Measurements from ENCODE around the gene DOC2B. TPM values are rescaled to one million over a fixed set of nuclear protein-coding genes. Genes with fewer than 3 reads are reported as not detected.

Gene DOC2B
- total RNA-seq, 1 experiment from 2014 or later = 2.7 TPM

DNA sequence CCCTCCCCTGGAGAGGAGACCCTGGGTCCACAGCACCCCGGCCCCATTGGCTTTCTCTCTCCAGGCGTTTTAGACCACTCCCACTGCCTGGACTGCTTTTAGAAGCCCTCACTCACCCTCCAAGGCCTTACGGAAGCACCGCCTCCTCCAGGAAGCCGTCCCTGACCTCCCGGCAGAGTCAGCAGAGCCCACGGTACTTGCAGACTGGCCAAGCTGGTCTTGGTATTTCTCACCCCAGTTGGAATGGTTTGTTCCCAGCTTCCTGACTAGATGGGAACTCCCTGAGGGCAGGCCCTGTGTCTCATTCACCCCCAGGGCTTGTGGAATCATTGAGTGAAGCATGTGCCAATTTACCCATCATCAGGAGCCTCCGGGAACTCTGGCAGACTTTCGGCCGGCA, 34.9 kb downstream of the DOC2B start:
- POLR2A ChIA-PET = no interaction called here
- Mint-ChIP-seq H3K4me1 (no peaks in the 10 kb centered on the region), H3K9me3 (no peaks in the 10 kb centered on the region), H3K27ac (no peak overlapping the region), H3K4me3 (no peak overlapping the region), H3K27me3 (ENCODE audit: low read depth) (no peaks in the 10 kb centered on the region), H3K36me3 (no peaks in the 10 kb centered on the region)
- no peak for DNase-seq (ENCODE audit: low spot score)
- ATAC-seq = no peak
- TF ChIP-seq CREM (CRISPR knock-in tag; IDR thresholded peaks at IDR 0.05) (no peak), JAZF1 (CRISPR knock-in tag; IDR thresholded peaks at IDR 0.05) (no peak), FOXJ3 (CRISPR knock-in tag; IDR thresholded peaks at IDR 0.05; ENCODE audit: borderline replicate concordance) (no peak), ZNF423 (CRISPR knock-in tag; IDR thresholded peaks at IDR 0.05) (no peak), ATF1 (CRISPR knock-in tag; IDR thresholded peaks at IDR 0.05) (no peak), ZNF396 (CRISPR knock-in tag; IDR thresholded peaks at IDR 0.05; ENCODE audit: borderline replicate concordance) (no peak), ESRRA (CRISPR knock-in tag; IDR thresholded peaks at IDR 0.05; ENCODE audit: borderline replicate concordance) (no peak), NFE2L1 (CRISPR knock-in tag; IDR thresholded peaks at IDR 0.05) (no peak)
- TF ChIP-seq, protein P1, sequence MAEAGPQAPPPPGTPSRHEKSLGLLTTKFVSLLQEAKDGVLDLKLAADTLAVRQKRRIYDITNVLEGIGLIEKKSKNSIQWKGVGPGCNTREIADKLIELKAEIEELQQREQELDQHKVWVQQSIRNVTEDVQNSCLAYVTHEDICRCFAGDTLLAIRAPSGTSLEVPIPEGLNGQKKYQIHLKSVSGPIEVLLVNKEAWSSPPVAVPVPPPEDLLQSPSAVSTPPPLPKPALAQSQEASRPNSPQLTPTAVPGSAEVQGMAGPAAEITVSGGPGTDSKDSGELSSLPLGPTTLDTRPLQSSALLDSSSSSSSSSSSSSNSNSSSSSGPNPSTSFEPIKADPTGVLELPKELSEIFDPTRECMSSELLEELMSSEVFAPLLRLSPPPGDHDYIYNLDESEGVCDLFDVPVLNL (CRISPR knock-in tag; IDR thresholded peaks at IDR 0.05; ENCODE audit: borderline replicate concordance, low read depth) = no peak
- TF ChIP-seq, protein P2, sequence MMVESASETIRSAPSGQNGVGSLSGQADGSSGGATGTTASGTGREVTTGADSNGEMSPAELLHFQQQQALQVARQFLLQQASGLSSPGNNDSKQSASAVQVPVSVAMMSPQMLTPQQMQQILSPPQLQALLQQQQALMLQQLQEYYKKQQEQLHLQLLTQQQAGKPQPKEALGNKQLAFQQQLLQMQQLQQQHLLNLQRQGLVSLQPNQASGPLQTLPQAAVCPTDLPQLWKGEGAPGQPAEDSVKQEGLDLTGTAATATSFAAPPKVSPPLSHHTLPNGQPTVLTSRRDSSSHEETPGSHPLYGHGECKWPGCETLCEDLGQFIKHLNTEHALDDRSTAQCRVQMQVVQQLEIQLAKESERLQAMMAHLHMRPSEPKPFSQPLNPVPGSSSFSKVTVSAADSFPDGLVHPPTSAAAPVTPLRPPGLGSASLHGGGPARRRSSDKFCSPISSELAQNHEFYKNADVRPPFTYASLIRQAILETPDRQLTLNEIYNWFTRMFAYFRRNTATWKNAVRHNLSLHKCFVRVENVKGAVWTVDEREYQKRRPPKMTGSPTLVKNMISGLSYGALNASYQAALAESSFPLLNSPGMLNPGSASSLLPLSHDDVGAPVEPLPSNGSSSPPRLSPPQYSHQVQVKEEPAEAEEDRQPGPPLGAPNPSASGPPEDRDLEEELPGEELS (CRISPR knock-in tag; IDR thresholded peaks at IDR 0.05) = no peak
- TF ChIP-seq, protein P3, sequence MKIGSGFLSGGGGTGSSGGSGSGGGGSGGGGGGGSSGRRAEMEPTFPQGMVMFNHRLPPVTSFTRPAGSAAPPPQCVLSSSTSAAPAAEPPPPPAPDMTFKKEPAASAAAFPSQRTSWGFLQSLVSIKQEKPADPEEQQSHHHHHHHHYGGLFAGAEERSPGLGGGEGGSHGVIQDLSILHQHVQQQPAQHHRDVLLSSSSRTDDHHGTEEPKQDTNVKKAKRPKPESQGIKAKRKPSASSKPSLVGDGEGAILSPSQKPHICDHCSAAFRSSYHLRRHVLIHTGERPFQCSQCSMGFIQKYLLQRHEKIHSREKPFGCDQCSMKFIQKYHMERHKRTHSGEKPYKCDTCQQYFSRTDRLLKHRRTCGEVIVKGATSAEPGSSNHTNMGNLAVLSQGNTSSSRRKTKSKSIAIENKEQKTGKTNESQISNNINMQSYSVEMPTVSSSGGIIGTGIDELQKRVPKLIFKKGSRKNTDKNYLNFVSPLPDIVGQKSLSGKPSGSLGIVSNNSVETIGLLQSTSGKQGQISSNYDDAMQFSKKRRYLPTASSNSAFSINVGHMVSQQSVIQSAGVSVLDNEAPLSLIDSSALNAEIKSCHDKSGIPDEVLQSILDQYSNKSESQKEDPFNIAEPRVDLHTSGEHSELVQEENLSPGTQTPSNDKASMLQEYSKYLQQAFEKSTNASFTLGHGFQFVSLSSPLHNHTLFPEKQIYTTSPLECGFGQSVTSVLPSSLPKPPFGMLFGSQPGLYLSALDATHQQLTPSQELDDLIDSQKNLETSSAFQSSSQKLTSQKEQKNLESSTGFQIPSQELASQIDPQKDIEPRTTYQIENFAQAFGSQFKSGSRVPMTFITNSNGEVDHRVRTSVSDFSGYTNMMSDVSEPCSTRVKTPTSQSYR (CRISPR knock-in tag; IDR thresholded peaks at IDR 0.05) = no peak
- TF ChIP-seq, protein P4, sequence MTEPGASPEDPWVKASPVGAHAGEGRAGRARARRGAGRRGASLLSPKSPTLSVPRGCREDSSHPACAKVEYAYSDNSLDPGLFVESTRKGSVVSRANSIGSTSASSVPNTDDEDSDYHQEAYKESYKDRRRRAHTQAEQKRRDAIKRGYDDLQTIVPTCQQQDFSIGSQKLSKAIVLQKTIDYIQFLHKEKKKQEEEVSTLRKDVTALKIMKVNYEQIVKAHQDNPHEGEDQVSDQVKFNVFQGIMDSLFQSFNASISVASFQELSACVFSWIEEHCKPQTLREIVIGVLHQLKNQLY (CRISPR knock-in tag; IDR thresholded peaks at IDR 0.05) = no peak
- TF ChIP-seq, protein P5, sequence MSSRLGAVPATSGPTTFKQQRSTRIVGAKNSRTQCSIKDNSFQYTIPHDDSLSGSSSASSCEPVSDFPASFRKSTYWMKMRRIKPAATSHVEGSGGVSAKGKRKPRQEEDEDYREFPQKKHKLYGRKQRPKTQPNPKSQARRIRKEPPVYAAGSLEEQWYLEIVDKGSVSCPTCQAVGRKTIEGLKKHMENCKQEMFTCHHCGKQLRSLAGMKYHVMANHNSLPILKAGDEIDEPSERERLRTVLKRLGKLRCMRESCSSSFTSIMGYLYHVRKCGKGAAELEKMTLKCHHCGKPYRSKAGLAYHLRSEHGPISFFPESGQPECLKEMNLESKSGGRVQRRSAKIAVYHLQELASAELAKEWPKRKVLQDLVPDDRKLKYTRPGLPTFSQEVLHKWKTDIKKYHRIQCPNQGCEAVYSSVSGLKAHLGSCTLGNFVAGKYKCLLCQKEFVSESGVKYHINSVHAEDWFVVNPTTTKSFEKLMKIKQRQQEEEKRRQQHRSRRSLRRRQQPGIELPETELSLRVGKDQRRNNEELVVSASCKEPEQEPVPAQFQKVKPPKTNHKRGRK (CRISPR knock-in tag; IDR thresholded peaks at IDR 0.05; ENCODE audit: borderline replicate concordance) = no peak
- CTCF ChIA-PET = no interaction called here

DNA sequence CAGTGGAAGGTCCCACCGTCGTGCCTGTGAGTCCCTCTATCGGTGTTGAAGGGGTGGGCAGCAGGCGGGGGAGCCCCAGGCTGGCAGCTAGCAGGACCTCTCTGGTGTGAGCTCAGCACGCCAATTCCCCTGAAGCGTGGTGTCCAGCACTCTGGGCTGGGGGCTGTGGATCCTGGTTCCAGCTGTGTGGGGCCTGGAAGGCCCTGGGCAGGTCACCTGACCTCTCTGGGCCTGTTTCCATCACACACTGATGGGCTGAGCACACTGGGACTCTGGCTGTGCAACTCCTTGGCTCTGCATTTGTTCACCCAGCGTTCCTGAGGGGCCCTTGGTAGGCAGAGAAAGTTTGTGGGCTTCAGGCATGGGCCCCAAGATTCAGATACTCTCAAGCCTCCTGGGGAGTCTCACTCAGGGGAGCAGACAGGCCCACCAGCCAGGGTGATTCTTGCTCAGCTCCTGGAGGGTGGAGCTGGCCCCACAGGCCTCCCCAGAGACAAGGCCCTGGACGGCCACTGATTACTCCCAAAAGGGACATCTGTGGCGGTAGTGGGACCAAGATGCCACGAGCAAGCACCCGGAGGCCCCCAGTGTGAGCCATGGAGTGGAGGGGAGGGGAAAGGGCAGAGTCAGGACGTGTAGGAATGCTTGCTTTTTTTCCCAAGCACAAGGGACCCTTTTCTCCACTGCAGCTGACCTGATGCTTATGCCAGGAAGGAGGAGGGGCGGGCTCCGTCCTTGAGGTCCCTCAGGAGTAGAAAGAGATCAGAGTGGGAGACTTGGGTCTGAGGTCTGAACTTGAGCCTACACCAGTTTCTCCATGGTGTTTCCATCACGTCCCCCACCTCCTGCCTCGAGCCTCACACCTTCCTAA, 35.5 kb downstream of the DOC2B start:
- no peak for DNase-seq (ENCODE audit: low spot score)
- TF ChIP-seq, protein P6, sequence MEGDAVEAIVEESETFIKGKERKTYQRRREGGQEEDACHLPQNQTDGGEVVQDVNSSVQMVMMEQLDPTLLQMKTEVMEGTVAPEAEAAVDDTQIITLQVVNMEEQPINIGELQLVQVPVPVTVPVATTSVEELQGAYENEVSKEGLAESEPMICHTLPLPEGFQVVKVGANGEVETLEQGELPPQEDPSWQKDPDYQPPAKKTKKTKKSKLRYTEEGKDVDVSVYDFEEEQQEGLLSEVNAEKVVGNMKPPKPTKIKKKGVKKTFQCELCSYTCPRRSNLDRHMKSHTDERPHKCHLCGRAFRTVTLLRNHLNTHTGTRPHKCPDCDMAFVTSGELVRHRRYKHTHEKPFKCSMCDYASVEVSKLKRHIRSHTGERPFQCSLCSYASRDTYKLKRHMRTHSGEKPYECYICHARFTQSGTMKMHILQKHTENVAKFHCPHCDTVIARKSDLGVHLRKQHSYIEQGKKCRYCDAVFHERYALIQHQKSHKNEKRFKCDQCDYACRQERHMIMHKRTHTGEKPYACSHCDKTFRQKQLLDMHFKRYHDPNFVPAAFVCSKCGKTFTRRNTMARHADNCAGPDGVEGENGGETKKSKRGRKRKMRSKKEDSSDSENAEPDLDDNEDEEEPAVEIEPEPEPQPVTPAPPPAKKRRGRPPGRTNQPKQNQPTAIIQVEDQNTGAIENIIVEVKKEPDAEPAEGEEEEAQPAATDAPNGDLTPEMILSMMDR (IDR thresholded peaks at IDR 0.05) = no peak
- TF ChIP-seq, protein P7, sequence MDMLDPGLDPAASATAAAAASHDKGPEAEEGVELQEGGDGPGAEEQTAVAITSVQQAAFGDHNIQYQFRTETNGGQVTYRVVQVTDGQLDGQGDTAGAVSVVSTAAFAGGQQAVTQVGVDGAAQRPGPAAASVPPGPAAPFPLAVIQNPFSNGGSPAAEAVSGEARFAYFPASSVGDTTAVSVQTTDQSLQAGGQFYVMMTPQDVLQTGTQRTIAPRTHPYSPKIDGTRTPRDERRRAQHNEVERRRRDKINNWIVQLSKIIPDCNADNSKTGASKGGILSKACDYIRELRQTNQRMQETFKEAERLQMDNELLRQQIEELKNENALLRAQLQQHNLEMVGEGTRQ (CRISPR knock-in tag; IDR thresholded peaks at IDR 0.05) = peak; percentile 35; the same call in 1 of the 2 replicates
- no peak for TF ChIP-seq TEAD4 (CRISPR knock-in tag; IDR thresholded peaks at IDR 0.05)
- Mint-ChIP-seq H3K9me3 (no peaks in the 10 kb centered on the region), H3K36me3 (no peaks in the 10 kb centered on the region), H3K4me1 (no peaks in the 10 kb centered on the region), H3K27me3 (ENCODE audit: low read depth) (no peaks in the 10 kb centered on the region), H3K27ac (no peak overlapping the region), H3K4me3 (no peak overlapping the region)
- ChIA-PET CTCF (no interaction called here), POLR2A (no interaction called here)
- ATAC-seq = no peak
